HG02623 (cell line): ENCODE results near the gene GGN.
"Not testable (repeated sequence)": the region's sequence is repeated elsewhere in the genome, so short reads cannot be mapped to it uniquely, and the experiment has no call there.

Source experiments
- ATAC-seq: cut with Tn5 transposase; IDR thresholded peaks from one replicate; pipeline ENCODE4 v1.9.1; 2021; ENCODE audit warnings: moderate library complexity; ENCODE audit not compliant: unreplicated experiment

Gene GGN, protein sequence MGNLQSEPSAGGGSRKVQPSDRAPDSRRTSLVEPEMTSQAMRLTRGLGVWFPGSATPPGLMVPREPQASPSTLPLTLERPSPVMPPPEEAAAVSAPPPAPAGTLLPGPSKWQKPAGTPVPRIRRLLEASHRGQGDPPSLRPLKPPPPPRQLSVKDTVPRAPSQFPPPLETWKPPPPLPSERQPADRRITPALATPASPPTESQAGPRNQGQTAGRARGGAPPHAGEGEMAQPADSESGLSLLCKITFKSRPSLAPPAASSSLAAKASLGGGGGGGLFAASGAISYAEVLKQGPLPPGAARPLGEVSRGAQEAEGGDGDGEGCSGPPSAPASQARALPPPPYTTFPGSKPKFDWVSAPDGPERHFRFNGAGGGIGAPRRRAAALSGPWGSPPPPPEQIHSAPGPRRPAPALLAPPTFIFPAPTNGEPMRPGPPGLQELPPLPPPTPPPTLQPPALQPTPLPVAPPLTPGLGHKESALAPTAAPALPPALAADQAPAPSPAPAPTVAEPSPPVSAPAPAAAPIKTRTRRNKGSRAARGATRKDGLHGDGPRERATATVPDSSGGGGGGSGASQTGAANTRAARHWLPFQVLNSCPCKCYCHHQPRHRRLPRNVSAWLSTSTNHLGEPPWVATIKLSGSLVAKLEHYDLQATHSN

DNA sequence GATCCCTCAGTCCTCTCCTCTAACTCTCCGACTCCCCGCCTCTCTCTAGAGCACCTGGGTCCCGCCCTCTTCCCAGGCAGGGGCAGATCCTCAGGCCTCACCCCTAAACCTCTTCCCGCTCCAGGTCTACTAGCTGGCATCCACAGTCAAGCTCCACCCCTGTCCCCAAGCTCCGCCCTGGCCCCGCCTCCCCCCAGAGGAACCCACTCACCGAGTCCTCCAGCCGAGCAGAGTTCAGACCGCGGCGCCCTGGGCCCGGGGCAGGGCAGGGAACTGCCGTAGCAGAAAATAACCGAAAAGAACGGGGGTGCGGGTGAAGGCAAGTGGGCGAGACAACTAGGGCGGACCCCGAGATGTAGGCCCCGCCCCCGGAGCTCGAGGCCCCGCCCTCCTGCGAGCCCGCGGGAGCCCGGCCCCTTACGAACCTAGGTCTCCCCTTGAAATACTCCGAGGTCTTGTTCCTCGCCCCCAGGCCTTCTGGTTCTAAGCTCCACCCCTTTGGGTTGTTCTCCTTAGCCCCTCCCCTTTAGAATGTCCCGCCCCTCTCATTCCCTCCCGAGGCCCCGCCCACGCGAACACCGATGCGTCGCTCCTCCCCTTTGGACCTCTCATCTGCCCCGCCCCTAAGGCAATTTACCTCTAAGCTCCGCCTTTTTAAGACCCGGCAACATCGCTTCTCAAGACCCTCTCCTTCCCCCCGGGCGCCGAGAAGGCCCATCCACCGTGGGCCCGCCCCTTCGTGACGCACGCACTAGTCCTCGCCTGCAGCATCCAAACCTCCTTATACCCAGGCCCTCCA, at the start of gene GGN:
GGN (minus strand) TSS at position 485 of the 799 bp plus-strand sequence. CDS start 773 bp downstream, outside the sequence.
- peak; percentile 47 for ATAC-seq

DNA sequence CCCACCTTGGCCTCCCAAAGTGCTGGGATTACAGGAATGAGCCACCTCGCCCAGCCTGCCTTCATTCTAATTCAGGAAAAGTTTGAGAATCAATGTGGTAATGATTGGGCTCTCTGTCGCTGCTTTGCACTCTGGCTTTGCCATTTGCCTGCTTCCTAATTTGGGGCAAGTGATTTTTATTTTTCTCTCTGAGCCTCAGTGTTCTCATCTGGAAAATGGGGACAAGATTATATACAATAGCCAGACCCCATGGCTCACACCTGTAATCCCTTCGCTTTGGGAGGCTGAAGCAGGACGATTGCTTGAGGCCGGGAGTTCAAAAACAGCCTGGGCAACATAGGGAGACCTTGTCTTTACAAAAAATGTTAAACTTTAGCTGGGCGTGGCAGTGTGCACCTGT, 49.5 kb upstream of the GGN start:
- ATAC-seq, result no peak

DNA sequence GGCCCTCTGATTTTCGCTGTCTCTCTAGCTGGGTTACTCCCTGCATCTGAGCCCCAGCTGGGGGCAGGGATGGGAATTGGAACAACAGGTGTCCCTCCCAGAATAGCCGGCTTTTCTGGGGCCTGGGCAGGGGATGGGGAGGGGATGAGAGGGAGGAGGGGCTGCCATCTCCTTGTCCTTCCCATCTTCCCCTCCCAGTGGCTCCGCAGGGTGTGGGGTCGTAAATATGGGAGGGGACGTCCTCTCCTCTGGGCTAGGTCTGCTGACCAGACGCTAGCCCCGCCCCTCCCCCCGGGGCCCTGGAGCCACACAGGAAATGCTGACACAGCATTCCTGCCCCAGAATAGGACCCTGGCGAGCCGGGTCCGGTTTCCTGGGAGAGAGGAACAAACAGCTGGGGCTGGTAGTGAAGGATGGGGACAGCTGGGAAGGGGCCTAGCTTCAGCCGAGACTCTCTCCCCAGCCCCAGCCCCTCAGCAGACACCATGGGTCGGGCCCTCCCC, 46.8 kb upstream of the GGN start:
- no peak for ATAC-seq

DNA sequence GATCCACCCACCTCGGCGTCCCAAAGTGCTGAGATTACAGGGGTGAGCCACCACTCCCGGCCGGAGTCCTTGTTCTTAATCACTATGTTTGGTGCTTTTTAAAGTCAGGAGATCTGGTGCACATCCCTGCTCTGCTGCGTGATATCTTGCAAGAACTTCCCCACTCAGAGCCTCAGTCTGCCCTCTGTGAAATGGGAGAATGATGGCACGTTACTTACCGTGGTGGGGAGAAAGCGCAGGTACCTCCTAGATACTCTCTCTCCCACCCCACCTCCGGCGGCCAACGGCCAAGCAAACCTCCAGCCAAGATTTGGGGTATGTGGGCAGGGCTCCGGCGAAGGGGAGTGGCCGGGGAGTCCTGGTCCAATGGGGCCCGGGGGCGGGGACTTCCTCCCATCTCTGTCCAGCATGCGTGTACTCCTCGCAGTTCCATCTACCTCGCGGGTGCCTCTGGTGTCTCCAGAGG, 45.5 kb upstream of the GGN start, which contains the start of gene RYR1:
RYR1 (plus strand) TSS at position 424 of the 466 bp plus-strand sequence. CDS start 139 bp downstream, outside the sequence.
- ATAC-seq, result no peak

DNA sequence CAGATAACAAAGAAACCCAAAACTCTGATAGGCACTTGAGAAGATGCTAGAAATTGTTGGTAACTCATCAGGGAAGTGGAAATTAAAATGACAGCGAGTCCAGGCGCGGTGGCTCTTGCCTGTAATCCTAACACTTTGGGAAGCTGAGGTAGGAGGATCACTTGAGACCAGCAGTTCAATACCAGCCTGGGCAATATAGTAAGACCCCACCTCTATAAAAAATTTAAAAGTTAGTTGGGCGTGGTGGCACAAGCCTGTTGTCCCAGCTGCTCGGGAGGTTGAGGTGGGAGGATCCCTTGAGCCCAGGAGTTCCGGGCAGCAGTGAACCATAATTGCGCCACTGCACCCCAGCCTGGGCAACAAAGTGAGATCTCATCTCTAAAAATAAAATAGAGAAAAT, 43.1 kb upstream of the GGN start:
- no peak for ATAC-seq

DNA sequence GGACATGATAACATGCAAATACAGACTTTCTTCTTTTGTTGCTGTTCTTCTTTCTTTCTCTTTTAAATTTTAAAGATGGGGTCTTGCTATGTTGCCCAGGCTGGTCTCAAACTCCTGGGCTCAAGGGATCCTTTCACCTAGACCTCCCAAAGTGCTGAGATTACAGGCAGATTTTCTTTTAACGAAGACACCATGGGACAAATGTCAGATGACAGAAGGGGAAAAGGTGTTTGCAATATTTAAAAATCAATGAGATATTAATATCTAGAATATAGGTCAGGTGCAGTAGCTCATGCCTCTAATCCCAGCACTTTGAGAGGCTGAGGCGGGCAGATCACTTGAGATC, 42.0 kb upstream of the GGN start:
- ATAC-seq, result no peak

DNA sequence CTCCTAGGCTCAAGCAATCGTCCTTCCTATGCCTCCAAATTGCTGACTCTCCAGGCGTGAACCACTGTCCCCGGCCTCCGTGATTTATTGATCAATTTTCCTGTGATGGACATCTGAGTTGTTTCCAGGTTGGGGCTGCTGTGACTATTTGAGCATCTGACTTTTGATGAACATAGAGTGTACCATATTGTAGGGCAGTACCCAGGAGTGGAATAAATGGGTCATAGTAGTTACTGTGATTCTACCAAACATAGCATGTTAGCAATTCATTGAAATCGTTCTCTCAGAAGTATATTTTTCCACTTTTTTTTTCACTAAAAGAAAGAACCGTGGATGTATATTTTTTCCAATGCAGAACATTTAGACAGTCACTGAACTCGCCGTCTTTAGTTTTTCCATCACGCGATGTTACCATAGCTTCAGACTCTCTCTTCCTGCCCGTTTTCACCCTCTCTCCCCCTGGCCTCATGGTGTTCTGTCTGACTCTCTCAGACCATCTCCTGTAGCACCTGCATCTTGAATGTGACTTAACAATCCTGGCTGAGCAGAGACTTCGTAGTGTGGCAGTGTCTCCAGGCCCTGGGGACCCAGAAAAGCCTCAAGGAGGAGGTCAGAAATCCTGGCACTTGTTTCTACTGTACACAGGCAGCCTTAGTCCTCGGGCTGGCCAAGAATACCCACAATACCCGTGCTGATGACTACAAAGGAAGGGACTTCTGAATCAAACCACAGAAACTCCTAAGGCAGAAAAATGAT, 41.4 kb upstream of the GGN start:
- no peak for ATAC-seq

DNA sequence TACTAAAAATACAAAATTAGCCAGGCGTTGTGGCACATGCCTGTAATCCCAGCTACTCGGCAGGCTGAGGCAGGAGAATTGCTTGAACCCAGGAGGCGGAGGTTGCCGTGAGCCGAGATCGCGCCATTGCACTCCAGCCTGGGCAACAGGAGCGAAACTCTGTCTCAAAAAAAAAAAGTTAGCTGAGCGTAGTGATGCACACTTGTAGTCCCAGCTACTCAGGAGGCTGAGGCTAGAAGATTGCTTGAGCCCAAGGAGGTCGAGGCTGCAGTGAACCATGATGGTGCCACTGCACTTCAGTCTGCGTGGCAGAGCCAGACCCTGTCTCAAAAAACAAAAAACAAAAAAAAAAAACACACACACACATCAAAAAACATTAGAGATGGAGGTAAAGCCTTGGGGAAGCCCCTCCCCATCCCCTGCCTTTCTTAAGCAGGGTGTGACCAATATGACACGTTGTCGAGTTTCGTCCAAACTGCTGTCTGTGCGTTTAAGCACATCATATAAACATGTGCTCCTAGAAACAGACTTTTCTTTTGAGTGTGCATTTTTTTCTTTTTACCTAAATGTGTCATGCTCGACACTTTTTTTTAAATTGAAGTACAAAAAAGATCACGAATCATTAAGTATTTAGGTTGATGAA, 39.3 kb upstream of the GGN start:
- ATAC-seq, result not testable (repeated sequence)

DNA sequence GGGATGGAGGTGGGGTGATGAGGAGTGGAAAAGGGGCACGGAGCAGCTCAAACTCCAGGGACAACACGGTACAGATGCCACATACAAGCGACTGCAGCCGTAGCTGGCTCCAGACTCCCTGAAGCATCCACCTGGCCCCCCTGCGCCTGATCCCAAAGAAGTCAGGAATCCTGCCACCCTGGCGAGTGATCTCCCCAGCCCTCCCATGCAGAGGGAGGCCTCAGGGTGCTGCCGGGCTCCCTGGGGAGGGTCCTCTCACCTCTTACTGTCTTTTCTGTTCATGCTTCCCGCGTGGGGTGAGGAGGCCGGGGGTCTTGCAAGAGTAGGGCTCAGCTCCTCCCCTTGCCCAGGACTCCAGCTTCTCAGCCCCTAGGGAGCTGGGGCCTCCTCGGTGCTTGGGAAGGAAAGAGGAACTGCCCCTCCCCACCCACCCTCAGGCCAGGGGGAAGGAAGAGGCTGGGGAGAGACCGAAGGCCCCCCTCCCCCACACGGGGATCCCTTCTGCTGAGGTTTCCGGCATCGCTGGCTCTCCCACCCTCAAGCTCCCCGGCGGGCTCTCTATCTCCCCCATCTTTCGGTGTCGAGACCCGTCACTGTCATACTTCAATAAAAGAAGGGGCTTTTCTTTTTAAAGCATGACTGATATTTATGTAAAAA, 38.1 kb upstream of the GGN start, which contains the start of gene RASGRP4:
RASGRP4 (minus strand) TSS at position 410 of the 657 bp plus-strand sequence; CDS start at position 282, 128 bp downstream.
- no peak for ATAC-seq

DNA sequence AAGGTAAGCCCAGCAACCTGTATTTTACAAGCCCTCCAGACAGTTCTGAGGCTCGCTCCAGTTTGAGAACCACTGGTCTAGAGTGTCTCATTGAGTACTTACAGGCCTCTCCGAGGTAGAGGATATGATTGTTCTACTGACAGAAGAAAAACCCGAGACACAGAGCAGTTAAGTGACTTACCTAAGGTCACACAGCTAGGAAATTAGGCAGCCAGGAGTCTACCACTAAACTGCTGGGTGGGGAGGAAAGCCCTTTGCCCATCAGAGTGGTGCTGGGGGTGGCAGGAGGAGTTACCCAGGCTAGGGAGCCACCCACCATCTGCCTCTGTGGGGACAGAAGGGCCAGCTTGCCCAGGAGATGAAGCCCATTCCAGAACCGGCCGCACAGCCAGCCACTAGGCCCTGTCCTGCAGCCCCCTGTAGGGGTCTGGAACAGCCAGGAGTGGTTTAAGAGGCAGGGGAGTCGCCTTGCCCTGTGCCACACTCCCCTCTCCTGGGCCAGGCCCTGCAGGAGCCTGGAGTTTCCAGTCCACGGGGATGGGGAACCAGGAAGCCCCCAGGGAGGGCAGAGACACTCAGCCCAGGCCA, 37.5 kb upstream of the GGN start:
- ATAC-seq, result no peak

DNA sequence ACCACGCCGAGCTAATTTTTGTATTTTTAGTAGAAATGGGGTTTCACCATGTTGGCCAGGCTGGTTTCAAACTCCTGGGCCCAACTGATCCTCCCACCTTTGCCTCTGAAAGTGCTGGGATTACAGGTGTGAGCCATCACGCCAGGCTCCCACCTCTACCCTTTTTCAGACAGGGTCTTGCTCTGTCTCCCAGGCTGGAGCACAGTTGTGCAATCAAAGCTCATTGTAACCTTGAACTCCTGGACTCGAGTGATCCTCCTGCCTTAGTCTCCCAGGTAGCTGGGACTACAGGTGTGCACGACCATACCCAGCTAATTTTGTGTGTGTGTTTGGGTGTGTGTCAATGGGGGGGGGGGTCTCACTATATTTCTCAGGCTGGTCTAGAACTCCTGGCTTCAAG, 36.4 kb upstream of the GGN start:
- ATAC-seq, result no peak

DNA sequence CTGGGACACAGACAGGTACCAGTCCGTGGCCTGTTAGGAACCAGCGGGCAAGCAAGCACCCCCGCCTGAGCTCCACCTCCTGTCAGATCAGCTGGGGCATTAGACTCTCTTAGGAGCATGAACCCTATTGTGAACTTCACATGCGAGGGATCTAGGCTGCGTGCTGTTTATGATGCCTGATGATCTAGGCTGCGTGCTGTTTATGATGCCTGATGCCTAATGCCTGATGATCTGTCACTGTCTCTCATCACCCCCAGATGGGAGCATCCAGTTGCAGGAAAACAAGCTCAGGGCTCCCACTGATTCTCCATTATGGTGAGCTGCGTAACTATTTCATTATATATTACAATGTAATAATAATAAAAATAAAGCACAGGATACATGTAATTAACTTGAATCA, 34.6 kb upstream of the GGN start:
- no peak for ATAC-seq

DNA sequence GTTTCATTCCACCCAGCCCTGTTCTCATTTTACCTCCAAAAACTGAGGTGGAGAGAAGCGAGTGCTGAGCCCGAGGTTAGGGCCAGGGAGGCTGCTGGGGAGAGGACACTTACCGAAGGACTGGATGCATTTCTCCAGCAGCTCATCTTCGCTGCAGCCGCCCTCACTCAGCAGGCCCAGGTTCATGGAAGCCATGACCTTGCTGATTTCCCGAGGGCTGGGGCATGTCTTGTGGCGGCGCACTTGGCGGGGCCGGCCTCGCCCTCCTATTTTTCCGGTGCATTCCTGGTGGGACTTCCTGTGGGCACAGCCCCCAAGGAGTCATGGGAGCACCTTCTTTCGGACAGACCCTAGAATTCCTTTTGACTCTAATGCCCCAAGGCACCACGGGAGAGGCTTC, 34.0 kb upstream of the GGN start:
- no peak for ATAC-seq

DNA sequence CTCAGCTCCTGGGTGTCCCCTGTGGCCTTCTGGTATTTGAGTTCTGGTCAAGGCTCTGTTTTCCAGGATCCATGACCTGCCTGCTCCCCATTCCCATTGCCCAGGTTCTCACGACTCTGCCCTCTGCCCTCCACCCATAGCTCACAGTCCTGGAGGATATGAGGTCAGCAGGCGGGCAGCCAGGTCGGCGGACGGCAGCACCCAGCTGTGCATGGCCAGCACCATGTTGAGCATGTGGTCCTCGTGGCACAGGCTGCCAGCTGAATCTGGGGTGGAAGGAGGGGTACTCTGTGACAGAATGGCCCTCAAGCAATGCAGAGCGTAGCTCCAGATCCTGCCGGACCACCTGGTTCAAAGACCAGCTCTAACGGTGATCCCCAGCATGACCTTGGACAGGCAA, 33.1 kb upstream of the GGN start:
- no peak for ATAC-seq

DNA sequence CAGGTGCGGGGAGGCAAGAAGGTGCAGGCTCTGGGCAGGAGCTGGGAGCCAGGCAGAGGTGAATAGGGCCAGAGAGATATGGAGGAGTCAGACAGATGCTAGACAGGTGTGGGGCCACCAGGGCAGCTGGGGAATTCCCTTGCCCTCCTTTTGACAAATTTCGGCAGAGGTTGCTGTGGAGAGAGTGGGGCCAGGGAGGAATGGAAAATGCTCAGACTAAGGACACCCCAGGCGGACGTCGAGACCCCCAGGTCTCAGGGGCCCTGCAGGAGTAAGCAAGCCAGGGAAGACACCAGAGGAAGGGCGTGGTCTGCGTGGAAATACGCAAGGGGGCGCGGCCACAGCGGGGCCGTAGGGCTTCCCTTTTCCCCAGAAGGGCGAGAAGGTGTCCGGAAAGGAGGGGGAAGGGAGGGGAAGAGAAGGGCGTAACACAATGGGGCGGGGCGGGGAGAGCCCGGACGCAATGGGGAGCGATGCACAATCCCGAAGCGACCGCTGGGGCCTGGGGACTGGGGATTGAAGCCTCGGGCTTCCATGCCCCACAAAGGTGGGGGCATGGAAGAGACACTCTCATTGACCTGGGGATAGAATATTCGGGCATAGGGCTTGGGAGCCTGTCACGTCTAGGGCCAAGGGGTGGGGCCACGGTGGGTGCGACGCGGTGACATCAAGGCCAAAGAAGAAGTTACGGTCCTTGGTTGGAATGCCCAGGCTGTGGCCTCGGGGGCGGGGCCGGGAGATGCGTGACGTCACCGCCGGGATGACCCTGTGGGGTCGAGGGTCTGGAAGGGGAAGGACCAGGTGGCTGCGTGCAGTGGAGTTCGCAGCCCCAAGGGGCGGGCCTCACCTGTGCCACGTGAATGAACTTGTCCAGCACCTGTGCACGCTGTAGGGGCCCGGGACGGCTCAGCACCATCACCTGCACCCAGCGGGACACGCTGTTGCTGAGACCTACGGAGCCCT, 30.0 kb upstream of the GGN start:
- no peak for ATAC-seq

DNA sequence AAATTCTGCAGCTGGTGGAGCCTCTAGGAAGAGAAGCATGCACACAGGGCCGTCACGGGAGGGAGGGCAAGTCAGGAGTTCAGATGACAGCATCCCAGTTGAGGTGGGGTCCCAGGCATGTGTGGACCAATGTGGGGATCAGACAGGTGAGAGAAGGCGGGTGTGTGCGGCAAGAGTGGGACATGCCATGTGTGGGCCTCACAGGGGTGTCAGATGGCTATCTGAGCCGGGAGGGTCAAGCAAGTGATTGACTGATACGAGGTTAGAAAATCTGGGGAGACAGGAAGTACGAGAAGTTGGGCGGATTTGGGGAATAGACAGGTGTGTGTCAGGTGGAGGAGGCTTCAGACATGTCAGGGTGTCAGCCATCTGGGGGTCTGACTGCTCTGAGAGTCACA, 29.3 kb upstream of the GGN start:
- ATAC-seq, result no peak

DNA sequence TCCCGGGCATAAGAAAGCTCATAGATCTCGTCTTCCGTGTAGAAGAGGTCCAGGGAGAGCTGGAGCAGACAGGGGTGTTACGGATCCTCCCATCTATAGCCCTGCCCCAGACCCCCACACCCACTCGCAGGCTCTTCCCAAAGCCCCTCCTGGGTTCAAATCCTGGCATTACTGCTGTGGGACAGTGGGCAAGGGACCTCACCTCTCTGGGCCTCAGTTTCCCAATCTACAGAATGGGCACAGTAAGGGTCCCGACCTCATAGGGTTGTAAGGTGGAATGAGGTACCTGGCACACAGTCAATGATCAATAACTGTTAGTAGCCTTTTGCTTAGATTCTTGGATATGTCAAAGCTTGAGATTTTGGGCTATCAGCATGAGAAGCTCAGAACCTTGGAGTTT, 25.6 kb upstream of the GGN start:
- no peak for ATAC-seq

DNA sequence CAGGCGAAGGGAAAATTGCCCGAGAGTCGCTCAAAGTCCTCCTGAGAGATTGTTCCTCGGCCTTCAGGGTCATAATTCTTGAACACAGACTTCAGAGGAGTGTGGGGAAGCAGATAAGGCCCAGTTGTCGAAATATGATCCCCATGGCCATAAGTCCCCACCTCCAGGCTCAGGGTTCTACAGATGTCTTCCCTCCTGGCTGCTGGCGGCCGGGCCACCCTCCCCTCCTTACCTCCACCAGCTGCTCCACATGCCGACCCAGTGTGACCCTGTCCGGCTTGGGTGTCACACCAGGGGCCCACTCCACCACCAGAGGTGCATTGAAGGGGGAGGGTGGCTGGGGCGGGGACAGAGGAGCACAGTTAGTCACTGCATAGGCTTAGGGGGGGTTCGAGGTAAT, 25.1 kb upstream of the GGN start:
- no peak for ATAC-seq
